HG03280 (cell line): ENCODE results near the gene BCAS3.
"Not testable (repeated sequence)": the region's sequence is repeated elsewhere in the genome, so short reads cannot be mapped to it uniquely, and the experiment has no call there.

ENCODE experiments used
- ATAC-seq: cut with Tn5 transposase; IDR thresholded peaks from one replicate; pipeline ENCODE4 v1.9.1; 2021; ENCODE audit warnings: mild to moderate bottlenecking, moderate library complexity; ENCODE audit not compliant: unreplicated experiment

BCAS3 gene

GRCh38 chr17:60916043-60916442 lies 238.4 kb downstream of the BCAS3 start:
- no peak for ATAC-seq

- no peak for ATAC-seq
Observed at GRCh38 chr17:60920107-60920506, 242.5 kb downstream of the BCAS3 start.

- no peak for ATAC-seq
Observed at GRCh38 chr17:60923000-60923399, 245.3 kb downstream of the BCAS3 start.

GRCh38 chr17:60926466-60927183 lies 249.0 kb downstream of the BCAS3 start:
- no peak for ATAC-seq

GRCh38 chr17:60933739-60934138 lies 256.1 kb downstream of the BCAS3 start:
- ATAC-seq, result no peak

GRCh38 chr17:60934723-60935122 lies 257.1 kb downstream of the BCAS3 start:
- ATAC-seq, result no peak

GRCh38 chr17:60935991-60936390 lies 258.3 kb downstream of the BCAS3 start:
- ATAC-seq, result not testable (repeated sequence)

GRCh38 chr17:60939318-60939717 lies 261.7 kb downstream of the BCAS3 start:
- no peak for ATAC-seq

- no peak for ATAC-seq
Observed at GRCh38 chr17:60941028-60941427, 263.4 kb downstream of the BCAS3 start.

GRCh38 chr17:60941571-60941970 lies 263.9 kb downstream of the BCAS3 start:
- ATAC-seq, result no peak

- no peak for ATAC-seq
Observed at GRCh38 chr17:60944751-60945150, 267.1 kb downstream of the BCAS3 start.

GRCh38 chr17:60947100-60947499 lies 269.4 kb downstream of the BCAS3 start:
- no peak for ATAC-seq

GRCh38 chr17:60947543-60947942 lies 269.9 kb downstream of the BCAS3 start:
- ATAC-seq, result no peak

GRCh38 chr17:60952747-60953146 lies 275.1 kb downstream of the BCAS3 start:
- no peak for ATAC-seq

- no peak for ATAC-seq
Observed at GRCh38 chr17:60959011-60959410, 281.4 kb downstream of the BCAS3 start.

- ATAC-seq, result no peak
Observed at GRCh38 chr17:60959696-60960095, 282.0 kb downstream of the BCAS3 start.

GRCh38 chr17:60960398-60961065 lies 282.9 kb downstream of the BCAS3 start:
- no peak for ATAC-seq

GRCh38 chr17:60964160-60964559 lies 286.5 kb downstream of the BCAS3 start:
- ATAC-seq, result no peak

- ATAC-seq, result no peak
Observed at GRCh38 chr17:60968266-60968665, 290.6 kb downstream of the BCAS3 start.

GRCh38 chr17:60969500-60970037 lies 291.9 kb downstream of the BCAS3 start:
- ATAC-seq, result no peak

GRCh38 chr17:60970741-60971140 lies 293.1 kb downstream of the BCAS3 start:
- ATAC-seq, result no peak
